SK-N-MC (cell line): ENCODE measurements around the gene CTPS2.

Experiments
- EZH2 ChIP-seq: fragments of 200-600 bp; sonication (generic); IDR thresholded peaks from one replicate; pipeline ENCODE4 v1.6.1; 2017; ENCODE audit warnings: antibody characterized with exemption
- POLR2AphosphoS5 ChIP-seq: IDR thresholded peaks from 2 replicates; pipeline ENCODE4 v1.6.1; 2012; ENCODE audit warnings: mild to moderate bottlenecking, low read depth, low read length, borderline replicate concordance

DNA sequence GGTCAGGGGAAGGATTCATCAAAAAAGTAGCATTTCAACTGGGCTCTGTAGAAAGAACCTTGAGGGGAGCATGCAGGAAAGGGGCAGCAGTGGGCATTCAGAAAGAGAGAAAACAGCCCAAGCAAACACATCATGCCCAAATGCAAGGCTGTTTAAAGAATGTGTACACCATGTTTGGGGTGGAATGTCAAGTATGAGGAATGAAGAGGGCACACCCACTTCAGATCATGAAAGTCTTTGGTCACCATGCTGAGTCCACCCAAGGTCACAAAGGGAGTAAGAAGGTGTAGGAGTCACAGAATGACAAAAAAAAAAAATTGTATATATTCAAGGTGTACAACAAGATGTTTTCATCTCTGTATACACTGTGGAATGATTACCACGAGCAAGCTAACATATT is 53.1 kb downstream of the CTPS2 start:
- TF ChIP-seq EZH2 (no peak), POLR2AphosphoS5 (no peak)
